A549 treated with RU486 at 1 μM for 4 hours (cell line): ENCODE measurements around the gene KBTBD2. TPM values are rescaled to one million over a fixed set of nuclear protein-coding genes. Genes with fewer than 3 reads are reported as not detected.

Source experiments
- total RNA-seq: library from RNA; stranded (reverse); fragments of 200-300 nt; extraction: Qiagen RNA extraction; gene quantifications from 5 replicates; pipeline ENCODE4 v1.2.3, GENCODE V29; 2022; ENCODE audit warnings: low read depth

Gene KBTBD2
- 16.6 to 28.7 TPM (median 24.9 TPM) in 5 replicates for total RNA-seq

DNA sequence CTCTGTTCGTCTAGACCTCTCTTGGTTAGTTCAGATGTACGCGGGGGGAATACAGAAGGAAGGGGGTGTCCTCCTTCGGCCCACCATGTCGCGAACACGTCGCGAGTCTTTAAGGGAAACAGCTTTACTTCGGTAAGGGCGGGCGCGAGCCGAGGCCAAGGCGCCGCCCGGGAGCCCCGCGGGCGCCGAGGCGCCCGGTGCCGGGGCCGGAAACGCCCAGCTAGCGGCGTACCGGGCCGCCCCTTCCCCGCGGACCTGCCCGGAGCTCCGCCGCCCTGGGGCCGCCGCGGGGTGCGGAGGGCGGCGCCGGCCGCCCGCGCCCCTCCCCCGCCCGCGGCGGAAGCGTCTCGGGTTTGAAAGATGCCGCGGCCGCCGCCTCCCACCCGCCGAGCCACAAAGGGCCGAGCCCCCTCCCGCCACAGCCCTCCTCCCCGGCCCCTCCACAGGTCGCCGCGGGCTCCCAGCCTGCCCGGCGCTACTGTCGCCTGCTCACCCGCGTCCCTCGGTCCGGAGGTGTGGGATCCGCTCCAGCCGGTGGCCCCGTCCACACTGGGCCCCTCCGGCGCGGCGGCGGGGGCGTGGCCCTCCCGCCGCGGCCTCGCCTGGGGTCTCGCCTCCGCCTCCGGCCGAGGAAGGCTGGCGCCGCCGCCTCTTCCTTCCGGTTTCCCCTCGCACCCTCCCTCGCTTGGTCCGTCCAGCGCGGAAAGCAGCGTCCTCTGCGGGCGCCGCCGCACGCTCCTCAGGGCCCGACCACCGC, at the start of gene KBTBD2:
Gene KBTBD2 (minus strand): TSS at position 718 of the 757 bp plus-strand sequence. CDS start 12,156 bp downstream, outside the sequence.

Other genes starting within 250 kb of the KBTBD2 start
- 75.7 to 124 TPM (median 88.0 TPM) in 5 replicates for gene FKBP9, start 65.7 kb upstream of the KBTBD2 start, total RNA-seq
- 22.5 to 46.2 TPM (median 39.0 TPM) in 5 replicates for gene NT5C3A, start 171.0 kb upstream of the KBTBD2 start, total RNA-seq
- gene RP9, start 217.6 kb upstream of the KBTBD2 start, total RNA-seq, result 33.8 to 45.6 TPM (median 35.8 TPM) in 5 replicates
- gene BBS9, start 237.8 kb upstream of the KBTBD2 start, total RNA-seq, result 2.6 to 3.7 TPM (median 2.9 TPM) in 5 replicates